HG02840 (cell line): ENCODE results near the gene FNDC7.
"Not testable (repeated sequence)": the region's sequence is repeated elsewhere in the genome, so short reads cannot be mapped to it uniquely, and the experiment has no call there.

Source experiments
- ATAC-seq: cut with Tn5 transposase; IDR thresholded peaks from one replicate; pipeline ENCODE4 v1.9.1; 2021; ENCODE audit warnings: mild to moderate bottlenecking, moderate library complexity, moderate number of reproducible peaks; ENCODE audit not compliant: unreplicated experiment, low FRiP score

The FNDC7 gene

DNA sequence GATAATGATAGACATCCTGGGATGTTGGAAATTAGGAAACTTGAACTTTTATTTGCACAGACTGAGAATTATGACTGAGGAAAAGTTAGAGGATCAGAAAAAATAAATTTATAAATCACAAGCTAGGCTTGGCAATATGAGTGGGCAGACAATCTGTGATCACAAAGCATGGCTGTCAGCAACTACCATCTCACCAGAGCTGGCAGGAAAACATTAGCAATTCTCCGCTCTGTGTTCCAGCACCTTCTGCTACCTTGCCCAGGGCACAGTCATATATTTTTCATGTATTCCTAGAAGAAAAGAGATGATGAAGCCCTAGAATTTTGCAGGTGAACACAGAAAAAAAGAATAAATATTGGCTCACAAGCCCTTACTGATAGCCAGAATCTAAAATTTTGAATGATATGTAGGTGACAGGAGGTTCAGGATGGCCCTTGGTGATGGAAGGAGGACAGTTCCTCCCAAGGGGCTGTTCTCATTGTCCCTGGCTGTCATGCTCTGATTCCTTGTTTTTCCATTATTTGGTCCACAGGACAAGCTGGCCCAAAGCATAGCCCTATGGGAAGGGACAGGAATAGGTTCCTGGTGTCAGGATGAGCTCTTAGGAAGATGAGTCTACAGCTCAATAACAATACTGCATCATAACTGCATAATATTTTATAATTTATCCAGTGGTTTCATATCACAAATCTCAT lies 21.6 kb downstream of the FNDC7 start:
- ATAC-seq, result no peak

DNA sequence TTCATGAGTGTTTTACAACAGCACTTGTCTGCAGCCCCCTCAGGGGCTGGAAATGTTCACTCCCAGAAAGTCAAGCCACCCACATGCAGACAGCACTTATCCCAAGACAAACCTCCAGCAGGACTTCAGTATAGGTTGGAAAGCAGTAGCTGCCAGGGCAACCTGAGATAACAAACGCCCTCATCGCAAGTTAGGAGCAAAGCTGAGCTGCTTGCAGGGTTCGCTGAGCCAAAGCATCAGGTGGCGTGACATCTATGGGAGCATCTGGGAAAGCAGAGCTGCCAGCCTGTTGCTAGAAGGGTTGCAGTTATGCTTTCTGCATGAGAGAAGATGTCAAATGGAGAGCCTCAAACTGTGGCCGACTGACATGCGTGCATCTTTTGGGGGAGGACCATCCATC lies 29.5 kb downstream of the FNDC7 start:
- ATAC-seq, result no peak

DNA sequence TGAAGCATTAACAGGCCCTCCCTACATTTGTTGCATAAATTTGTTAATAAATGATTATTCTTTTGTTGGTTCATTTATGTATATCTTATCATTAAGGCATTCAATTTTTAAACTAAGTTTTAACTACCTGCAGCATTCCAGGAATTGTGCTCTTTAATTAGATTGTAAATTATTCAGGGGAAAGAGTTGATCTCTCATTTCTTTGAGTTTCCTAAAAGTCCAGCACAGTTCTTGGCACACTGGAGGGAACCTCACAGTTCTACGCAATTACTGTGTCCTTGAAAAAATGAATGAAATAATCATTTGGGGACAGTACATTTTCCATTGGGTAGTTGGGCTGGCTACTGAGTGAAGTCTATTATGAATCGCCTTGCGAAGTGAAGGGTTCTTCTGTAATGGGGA lies 33.3 kb downstream of the FNDC7 start:
- ATAC-seq, result no peak

GRCh38 chr1:108746382-108747170 lies 33.9 kb downstream of the FNDC7 start, which contains the start of gene STXBP3:
Gene STXBP3, plus strand, starts transcription at chr1:108746674. Its CDS starts 64 bp downstream, at chr1:108746738.
- ATAC-seq, result peak; percentile 92

- peak; percentile 19 for ATAC-seq
These were observed 34.6 kb downstream of the FNDC7 start for GRCh38 chr1:108747171-108747850.

- ATAC-seq, result no peak
These were observed 35.2 kb downstream of the FNDC7 start for GRCh38 chr1:108747898-108748297.

DNA sequence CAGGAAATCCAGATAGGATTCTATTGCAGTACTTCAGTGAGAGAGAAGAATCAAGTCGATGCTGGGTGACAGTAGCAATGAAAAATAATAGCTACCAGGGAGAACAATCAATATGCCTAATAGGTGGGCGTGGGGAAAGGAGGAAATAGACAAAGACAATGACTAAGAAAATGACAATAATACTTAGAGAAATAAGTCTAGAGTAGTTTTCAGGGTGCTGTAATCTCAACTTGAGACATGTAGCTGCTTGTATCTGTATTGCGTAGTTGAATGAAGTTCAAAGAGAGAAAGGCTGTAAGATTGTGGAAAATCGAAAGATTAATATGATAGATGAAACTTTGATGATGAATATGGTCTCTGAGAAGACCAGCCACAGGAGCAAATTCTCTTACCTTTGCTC lies 36.4 kb downstream of the FNDC7 start:
- no peak for ATAC-seq

DNA sequence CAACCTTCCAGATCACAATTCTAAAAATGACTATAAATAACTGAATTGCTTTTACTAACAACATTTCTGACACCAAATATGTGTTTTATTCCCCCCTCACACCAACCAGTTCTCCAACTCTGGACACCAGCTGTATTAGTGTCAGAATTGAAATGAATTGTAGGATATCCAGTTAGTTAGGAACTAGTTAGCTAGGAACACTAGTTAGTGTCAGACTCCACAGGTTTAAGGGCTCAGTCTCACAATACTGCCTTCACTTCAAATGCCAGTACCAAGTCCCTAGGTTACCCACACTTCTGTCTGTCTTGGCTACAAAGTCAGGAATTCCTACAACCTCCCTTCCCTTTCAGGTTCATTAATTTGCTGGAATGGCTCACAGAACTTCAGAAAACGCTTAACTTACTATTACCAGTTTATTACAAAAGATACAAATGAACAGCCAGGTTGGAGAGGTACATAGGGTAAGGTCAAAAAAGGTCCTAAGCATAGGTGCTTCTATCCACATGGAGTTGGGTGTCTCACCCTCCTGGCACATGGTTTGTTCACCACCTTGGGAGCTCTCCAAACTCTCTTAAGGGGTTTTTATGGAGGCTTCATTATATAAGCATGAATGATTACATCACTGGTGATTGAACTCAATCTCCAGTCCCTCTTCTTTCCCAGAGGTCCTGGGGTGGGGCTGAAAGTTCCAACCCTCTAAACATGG lies 37.9 kb downstream of the FNDC7 start:
- ATAC-seq, result no peak

- ATAC-seq, result no peak
These were observed 40.7 kb downstream of the FNDC7 start for GRCh38 chr1:108753363-108753762.

- ATAC-seq, result no peak
These were observed 46.1 kb downstream of the FNDC7 start for GRCh38 chr1:108758796-108759195.

GRCh38 chr1:108767115-108767514 lies 54.4 kb downstream of the FNDC7 start:
- no peak for ATAC-seq

- ATAC-seq, result no peak
These were observed 55.0 kb downstream of the FNDC7 start for GRCh38 chr1:108767708-108768107.

DNA sequence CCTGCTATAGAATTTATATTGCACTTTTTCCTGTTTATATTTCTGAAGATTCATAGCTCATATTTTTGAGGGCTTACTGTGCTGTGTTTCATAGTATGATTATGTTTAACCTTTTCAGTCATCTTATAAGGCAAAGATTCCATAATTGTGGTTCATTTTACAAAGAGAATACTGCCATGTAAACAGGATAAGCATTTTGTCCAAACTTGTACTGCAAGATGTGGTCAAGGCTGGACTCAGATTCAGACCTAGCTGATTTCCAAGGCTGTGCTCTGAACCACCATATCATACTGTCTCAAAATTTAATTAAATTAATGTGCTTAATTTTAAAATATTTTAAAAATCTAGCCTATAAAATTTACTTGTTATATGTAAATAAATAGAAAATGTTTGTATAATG lies 65.1 kb downstream of the FNDC7 start:
- no peak for ATAC-seq

DNA sequence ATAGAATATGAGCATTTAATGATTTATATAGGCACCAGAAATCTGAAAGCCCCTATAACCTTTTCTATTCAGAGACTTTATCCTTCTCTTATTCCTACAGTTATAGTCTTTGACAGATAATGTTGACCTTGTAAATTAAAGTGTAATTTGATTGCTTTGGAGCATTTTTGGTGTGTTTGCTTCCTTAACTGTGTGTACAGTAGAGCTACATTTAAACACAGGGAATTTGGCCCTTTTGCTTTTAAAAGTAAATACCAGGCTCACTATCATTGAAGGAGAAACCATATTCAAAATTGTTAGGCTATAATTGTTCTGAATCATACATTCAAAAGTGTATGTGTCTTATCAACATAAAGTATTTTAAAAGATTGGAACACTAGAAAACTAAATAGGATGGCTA lies 66.7 kb downstream of the FNDC7 start:
- no peak for ATAC-seq

GRCh38 chr1:108780937-108781574 lies 68.3 kb downstream of the FNDC7 start:
- no peak for ATAC-seq

DNA sequence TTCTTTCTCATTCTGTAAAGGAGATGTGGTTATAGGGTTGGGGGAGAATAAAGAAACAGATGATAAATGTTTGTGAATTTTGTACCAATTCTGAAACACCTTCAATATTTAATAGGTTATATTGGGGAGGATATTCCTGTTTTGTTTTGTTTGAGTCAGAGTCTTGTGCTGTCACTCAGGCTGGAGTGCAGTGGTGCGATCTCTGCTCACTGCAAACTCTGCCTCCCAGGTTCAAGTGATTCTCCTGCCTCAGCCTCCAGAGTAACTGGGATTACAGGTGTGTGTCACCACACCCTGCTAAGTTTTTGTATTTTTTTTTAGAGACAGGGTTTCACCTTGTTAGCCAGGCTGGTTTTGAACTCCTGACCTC lies 68.9 kb downstream of the FNDC7 start:
- not testable (repeated sequence) for ATAC-seq

- ATAC-seq, result no peak
These were observed 72.6 kb downstream of the FNDC7 start for GRCh38 chr1:108785264-108785663.

GRCh38 chr1:108785880-108786279 lies 73.2 kb downstream of the FNDC7 start:
- no peak for ATAC-seq

- no peak for ATAC-seq
These were observed 79.1 kb downstream of the FNDC7 start for GRCh38 chr1:108791790-108792189.
